A673 (cell line): Measurements from ENCODE around the gene MAP2K5. TPM values are rescaled to one million over a fixed set of nuclear protein-coding genes. Genes with fewer than 3 reads are reported as not detected.

Experiments
- BruUV-seq: library from RNA; stranded (reverse); fragments of 400-500 nt; replicated peaks from 2 replicates; lab custom pipeline; 2021; lab: Mats Ljungman, UMichigan
- CTCF ChIA-PET: fragments of 300-600 bp; sonication (Branson Sonifier 250); formaldehyde crosslinking; loops from one replicate; lab custom pipeline; 2022; ENCODE audit warnings: antibody characterized with exemption; lab: Charles Lee
- POLR2A ChIA-PET: fragments of 300-600 bp; sonication (Branson Sonifier 250); formaldehyde crosslinking; loops from one replicate; lab custom pipeline; 2022; ENCODE audit warnings: antibody characterized with exemption; ENCODE audit not compliant: low non-redundant PET; lab: Charles Lee
- DNase-seq: peaks from one replicate; pipeline ENCODE4 v3.0.0-alpha.2; 2015; ENCODE audit warnings: low spot score
- H3K27ac ChIP-seq: fragments of 200-600 bp; sonication (generic); 2 replicates; pipeline ENCODE4 v1.5.1; 2016; ENCODE audit warnings: mixed run types, low read depth, mild to moderate bottlenecking, mixed read lengths, antibody characterized with exemption, low read length; ENCODE audit not compliant: poor library complexity, severe bottlenecking
- H3K27me3 ChIP-seq: fragments of 200-600 bp; sonication (generic); replicated peaks from 2 replicates; pipeline ENCODE4 v1.6.1; 2017; ENCODE audit warnings: mixed run types, low read depth, mild to moderate bottlenecking, mixed read lengths, antibody characterized with exemption, low read length; ENCODE audit not compliant: insufficient read depth, poor library complexity
- H3K36me3 ChIP-seq: fragments of 200-600 bp; sonication (generic); 2 replicates; pipeline ENCODE4 v1.6.1; 2016; ENCODE audit warnings: mixed run types, mild to moderate bottlenecking, mixed read lengths, antibody characterized with exemption, low read length; ENCODE audit not compliant: insufficient read depth, poor library complexity, severe bottlenecking
- H3K4me1 ChIP-seq: fragments of 200-600 bp; sonication (generic); 2 replicates; pipeline ENCODE4 v1.6.1; 2017; ENCODE audit warnings: mixed run types, mild to moderate bottlenecking, mixed read lengths, antibody characterized with exemption, low read length; ENCODE audit not compliant: insufficient read depth, poor library complexity, severe bottlenecking
- H3K4me3 ChIP-seq: fragments of 200-600 bp; sonication (generic); 2 replicates; pipeline ENCODE4 v1.5.1; 2016; ENCODE audit warnings: low read depth, mixed run types, mild to moderate bottlenecking, mixed read lengths, low read length; ENCODE audit not compliant: poor library complexity, severe bottlenecking
- H3K9me3 ChIP-seq: fragments of 200-600 bp; sonication (generic); 2 replicates; pipeline ENCODE4 v1.6.1; 2016; ENCODE audit warnings: mixed run types, low read depth, mild to moderate bottlenecking, mixed read lengths, antibody characterized with exemption, low read length; ENCODE audit not compliant: poor library complexity, severe bottlenecking
- EZH2 ChIP-seq: fragments of 200-600 bp; sonication (generic); IDR thresholded peaks from 2 replicates; pipeline ENCODE4 v1.6.1; 2017; ENCODE audit warnings: borderline replicate concordance, low read depth, mild to moderate bottlenecking, mixed read lengths, antibody characterized with exemption, low read length; ENCODE audit not compliant: poor library complexity, severe bottlenecking
- intact Hi-C: fragments of 100-400 bp; cut with micrococcal nuclease; formaldehyde crosslinking; loops from one replicate; pipeline ENCODE4 v1.10.0; 2022; ENCODE audit not compliant: unreplicated experiment
- total RNA-seq: library from RNA; stranded (reverse); gene quantifications from 2 replicates; pipeline ENCODE4 v1.2.3, GENCODE V29; 2021
- TF ChIP-seq, protein P1 (sequence below): fragments of 300-800, 200-600 bp; sonication (generic); conservative IDR thresholded peaks from 2 replicates; pipeline ENCODE4 v1.5.1; 2017; ENCODE audit warnings: low read depth, mild to moderate bottlenecking, antibody characterized with exemption, low read length, moderate library complexity, mixed read lengths

The MAP2K5 gene
- total RNA-seq, 1 experiment from 2014 or later: 62.8 TPM

- no peak for DNase-seq
- Histone ChIP-seq H3K36me3 (no peaks in the 10 kb centered on the region), H3K4me3 (no peak overlapping the region), H3K27me3 (no peaks in the 10 kb centered on the region), H3K4me1 (no peaks in the 10 kb centered on the region), H3K27ac (no peak overlapping the region), H3K9me3 (no peaks in the 10 kb centered on the region)
- BruUV-seq: no TSS peak
- POLR2A ChIA-PET: no interaction called here
- intact Hi-C loops: no loop called here
- TF ChIP-seq EZH2: no peak
- CTCF ChIA-PET: no interaction called here
Measured at GRCh38 chr15:67652586-67652985, 110.1 kb downstream of the MAP2K5 start.

DNA sequence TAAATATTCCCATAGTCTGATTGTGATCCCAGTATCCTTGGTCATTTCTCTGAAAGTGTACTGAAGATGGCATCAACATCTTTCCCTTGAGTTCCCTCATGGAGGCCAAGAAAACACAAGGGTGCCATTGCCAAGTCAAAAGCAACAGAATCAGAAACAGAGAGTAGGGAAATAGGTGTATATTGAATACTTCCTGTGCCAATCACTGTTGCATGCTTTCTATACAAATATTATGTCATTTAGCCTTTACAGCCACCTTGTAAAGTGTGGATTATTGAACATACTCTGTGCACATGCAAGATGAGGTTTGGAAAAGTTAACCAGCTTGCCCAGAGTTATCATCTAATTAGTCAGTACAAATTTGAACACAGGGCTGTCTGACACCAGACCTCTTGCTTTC is 117.9 kb downstream of the MAP2K5 start:
- Histone ChIP-seq H3K27ac (no peak overlapping the region), H3K4me1 (peaks cover 10% of the 10 kb centered on the region), H3K36me3 (peaks cover 5% of the 10 kb centered on the region), H3K27me3 (no peaks in the 10 kb centered on the region), H3K9me3 (no peaks in the 10 kb centered on the region), H3K4me3 (no peak overlapping the region)
- DNase-seq: no peak
- intact Hi-C loops: no loop called here
- no TSS peak for BruUV-seq
- CTCF ChIA-PET: no interaction called here
- TF ChIP-seq, protein P1, sequence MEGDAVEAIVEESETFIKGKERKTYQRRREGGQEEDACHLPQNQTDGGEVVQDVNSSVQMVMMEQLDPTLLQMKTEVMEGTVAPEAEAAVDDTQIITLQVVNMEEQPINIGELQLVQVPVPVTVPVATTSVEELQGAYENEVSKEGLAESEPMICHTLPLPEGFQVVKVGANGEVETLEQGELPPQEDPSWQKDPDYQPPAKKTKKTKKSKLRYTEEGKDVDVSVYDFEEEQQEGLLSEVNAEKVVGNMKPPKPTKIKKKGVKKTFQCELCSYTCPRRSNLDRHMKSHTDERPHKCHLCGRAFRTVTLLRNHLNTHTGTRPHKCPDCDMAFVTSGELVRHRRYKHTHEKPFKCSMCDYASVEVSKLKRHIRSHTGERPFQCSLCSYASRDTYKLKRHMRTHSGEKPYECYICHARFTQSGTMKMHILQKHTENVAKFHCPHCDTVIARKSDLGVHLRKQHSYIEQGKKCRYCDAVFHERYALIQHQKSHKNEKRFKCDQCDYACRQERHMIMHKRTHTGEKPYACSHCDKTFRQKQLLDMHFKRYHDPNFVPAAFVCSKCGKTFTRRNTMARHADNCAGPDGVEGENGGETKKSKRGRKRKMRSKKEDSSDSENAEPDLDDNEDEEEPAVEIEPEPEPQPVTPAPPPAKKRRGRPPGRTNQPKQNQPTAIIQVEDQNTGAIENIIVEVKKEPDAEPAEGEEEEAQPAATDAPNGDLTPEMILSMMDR: no peak
- no peak for TF ChIP-seq EZH2
- POLR2A ChIA-PET: no interaction called here

- TF ChIP-seq, protein P1: no peak
- no peak for TF ChIP-seq EZH2
- no peaks in the 10 kb centered on the region for H3K27me3 ChIP-seq
- H3K4me3 ChIP-seq: no peak overlapping the region
- peaks cover 5% of the 10 kb centered on the region for H3K36me3 ChIP-seq
- H3K9me3 ChIP-seq: no peaks in the 10 kb centered on the region
- ChIA-PET CTCF (no interaction called here), POLR2A (no interaction called here)
- no peak overlapping the region for H3K27ac ChIP-seq
- DNase-seq: no peak
- H3K4me1 ChIP-seq: peaks cover 10% of the 10 kb centered on the region
- intact Hi-C loops: no loop called here
- BruUV-seq: no TSS peak
Measured at GRCh38 chr15:67660874-67661606, 118.5 kb downstream of the MAP2K5 start.
